ENCODE results near the gene TFDP2.
"Not testable (repeated sequence)": the region's sequence is repeated elsewhere in the genome, so short reads cannot be mapped to it uniquely, and the experiment has no call there.

TFDP2 gene

DNA sequence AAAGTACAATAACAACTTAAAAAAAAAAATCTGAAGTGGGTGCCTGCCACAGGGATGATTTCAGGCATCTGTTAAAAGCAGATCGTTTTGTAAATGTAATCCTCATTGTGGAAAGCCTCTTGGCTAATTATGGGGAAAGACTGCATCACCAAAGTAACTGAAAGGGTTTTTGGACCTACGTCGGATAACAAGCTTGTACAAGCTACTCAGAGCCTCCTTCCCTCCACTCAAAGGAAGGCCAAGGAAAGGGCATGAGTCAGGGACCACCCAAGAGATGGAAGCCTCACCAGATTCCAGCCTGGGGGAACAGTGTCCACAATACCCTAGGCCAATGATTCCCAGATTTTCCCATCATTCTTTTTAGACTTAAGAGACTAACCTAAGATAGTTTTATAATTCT, 188.6 kb downstream of the TFDP2 start:
- DNase-seq (ENCODE audit: low spot score), result no peak

DNA sequence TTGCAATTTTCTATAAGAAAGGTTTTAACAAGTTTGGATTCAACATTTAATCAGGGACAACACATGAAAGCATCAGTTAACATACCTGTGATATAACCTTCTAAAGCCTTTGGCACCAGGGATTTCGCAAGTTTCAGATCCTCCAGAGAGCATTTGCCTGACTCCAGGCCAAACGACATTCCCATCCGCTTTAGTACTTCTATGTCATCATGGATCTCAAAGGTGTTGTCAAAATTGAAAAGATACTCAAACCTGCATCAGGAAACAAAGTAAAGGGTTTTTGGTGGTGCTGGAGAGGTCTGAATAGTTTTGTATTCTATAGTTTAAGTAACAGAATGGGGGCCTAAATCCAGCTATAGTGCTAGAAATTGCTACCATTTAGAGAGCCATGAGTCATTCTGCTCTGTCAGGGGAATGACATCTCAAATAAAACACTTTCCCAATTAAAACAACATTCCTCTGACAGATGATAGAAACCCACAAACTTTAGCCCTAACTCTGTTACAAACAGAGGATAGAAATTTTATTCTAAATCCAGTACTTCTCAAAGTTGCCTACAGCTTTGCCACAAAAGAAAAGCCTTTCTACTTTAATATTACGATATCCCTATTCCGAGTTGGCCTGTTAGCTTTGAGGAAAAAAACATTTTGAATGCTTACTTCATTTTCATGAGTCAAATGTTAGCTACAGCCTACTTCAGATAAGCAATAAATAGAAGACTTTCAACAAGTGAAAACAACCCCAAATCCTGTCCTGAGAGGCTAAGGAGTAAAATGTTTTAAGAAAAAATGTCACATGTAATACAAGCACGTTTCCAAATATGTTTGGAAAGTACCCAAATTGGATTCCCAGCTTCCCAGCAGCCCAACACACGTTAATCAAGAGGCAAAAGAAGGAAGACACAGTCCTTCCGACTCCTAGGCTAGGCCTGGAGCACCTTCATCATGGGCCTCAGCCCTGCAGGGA, 189.5 kb downstream of the TFDP2 start:
- no peak for DNase-seq (ENCODE audit: low spot score)

DNA sequence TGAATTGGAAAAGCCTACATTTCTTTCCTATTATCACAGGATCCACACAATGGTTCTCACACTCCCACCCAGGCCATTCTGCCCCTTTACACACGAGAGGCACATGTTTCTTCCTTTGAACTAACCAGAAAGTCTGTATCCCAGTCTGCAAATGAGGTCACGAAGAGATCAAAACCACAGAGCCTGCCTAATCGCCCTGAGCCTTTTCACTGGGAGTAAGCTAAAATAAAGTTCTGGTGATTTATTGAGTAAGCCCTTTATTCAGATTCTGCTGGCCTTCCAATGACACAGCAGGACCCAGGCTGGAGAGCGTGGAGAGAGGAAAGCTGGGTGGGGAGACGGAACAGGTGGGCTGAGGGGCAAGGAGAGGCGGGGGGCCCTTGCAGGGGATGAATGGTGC, 194.2 kb downstream of the TFDP2 start:
- DNase-seq (ENCODE audit: low spot score), result no peak

DNA sequence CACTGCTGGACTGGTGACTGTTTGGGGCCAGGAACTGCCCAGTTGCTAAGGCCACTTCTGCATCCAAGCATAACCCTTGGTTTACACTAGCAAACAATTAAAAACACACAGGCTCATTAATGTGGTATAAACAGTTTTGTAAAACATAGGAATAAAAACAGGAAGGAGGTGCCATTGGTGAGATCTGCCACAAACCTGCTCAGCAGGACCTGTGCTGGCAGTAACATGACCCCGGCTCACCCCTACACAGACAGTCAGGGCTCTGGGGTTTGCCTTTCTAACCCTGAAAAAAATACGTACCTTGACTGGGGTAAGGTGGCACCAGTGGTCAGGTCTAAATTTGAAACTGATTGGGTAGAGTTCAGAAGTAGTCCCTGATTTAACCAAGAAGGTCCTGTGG, 196.7 kb downstream of the TFDP2 start:
- no peak for DNase-seq (ENCODE audit: low spot score)

DNA sequence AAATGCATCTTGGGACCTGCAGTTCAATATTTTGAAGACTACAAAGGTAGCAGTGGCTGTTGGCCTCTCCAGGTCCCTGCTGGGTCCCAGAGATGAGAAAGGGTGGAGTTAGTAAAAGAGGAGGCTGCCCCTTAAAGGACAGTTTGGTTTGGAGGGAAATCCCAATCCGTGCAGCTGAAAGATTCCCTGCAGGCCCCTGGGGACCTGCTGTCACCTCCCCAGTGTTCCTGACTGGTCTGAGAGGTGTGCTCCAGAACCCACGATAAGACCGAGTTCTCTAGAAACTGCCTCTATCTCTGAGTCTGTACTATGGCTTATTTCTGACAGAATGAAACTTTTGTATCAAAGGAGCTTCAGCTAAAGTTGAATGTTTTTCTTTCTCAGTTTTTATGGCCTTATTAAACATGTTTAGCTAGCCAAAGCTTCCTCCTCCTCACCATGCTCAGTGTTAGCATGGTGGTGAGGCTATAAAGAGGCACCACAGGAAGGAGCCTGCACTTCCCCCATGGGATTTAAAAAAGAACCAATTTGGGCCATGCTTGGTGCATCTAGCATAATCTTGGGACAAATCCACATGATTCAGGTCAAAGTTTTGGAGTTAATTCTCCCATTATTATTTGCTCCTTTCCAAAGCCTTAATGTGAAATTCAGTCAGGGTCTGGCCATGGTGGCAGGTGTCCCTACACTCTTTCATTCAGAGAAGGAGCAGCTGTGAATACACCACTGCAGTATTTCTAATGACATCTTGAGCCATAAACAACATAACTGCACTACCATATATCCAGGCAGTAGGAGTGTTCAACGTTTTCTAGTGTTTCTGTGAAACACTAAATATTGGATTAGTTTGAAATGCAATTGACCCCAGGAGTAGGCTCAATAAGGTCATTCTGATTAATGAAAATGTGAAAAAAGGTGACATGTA, 198.5 kb downstream of the TFDP2 start:
- no peak for DNase-seq (ENCODE audit: low spot score)

DNA sequence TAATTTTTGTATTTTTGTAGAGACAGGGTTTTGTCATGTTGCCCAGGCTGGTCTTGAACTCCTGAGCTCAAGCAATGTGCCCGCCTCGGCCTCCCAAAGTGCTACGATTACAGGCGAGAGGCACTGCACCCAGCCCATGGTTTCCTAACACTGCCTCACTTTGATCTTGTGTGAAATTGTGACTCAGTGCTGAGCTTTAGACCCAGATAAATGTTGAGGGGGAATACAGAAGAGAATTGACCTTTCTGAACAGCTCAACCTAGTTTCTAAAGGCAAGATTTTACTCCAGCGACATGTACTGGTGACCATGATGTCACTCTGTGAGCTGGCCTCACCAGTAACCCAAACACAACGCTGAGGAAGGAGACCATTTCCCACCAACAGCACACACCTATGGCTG, 199.4 kb downstream of the TFDP2 start:
- DNase-seq (ENCODE audit: low spot score), result no peak

DNA sequence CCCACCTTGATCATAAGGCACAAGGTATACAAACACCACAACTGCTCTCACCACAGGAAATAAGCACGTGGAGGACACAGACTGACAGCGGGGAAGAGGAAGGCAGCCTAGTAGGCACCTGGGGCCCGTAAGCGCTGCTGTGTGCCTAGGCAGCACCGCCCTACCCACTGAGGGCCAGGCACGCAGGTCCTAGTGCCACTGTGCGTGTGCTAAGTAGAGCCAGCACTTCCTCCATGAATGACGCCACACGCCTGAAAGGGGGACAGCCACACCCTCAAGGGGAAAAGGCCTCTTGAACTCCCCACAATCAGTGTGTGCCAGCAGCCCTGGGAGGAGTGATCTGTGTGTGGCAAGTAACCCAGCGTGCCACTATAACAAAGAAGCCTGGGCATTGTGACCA, 199.9 kb downstream of the TFDP2 start:
- no peak for DNase-seq (ENCODE audit: low spot score)

DNA sequence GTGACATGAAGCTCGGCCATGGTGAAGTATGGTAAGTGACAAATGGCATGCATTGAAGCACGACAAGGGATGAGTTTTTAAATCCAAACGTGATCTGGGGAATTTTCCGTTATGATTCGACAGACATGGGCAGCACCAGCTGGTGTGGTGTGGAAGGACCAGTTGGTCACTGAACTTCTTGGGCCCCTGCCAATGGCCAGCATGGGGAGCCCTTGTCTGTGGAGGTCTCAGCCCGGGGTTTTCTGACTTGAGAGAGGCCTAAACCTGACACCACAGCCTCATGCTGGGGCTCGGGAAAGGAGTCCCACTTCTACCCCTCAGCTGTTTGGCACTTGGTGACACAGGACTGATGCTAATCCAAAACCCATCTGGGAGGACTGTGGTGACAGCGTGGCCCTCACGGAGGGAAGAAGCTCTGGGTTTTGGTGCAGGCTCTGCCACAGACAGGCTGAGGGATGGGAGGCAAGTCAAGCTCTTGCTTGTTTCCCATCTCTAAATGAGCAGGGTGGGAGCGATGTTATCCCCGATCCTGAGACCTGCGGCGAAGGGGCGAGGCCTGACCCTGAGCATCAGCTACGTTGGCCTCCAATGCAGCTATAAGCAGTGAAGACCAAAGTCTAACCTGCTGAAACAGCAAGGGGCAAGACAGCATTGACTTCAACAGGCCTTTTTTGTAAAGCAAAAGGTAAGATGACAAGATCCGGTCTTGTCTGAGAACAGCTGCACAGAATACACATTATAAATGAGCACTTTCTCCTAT, 203.4 kb downstream of the TFDP2 start:
- no peak for DNase-seq (ENCODE audit: low spot score)

DNA sequence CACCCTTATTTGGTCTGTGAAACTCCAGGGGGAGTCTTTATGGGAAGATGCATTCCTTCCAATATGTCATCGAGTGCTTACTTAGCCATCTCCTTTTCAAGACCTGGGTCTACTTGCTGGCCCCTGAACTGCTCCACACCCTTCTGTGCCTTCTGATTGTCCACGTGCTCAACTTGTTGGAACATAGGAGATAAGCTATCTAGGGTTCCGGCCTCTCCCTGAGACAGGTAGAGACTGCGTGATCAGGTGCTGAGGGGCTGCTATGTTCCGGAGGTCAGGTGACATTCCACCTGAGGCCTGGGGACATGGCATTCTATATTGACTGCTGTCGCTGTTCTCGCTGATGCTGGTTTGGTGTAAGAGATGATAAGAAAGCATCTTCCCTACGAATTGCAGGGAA, 207.3 kb downstream of the TFDP2 start:
- no peak for DNase-seq (ENCODE audit: low spot score)

DNA sequence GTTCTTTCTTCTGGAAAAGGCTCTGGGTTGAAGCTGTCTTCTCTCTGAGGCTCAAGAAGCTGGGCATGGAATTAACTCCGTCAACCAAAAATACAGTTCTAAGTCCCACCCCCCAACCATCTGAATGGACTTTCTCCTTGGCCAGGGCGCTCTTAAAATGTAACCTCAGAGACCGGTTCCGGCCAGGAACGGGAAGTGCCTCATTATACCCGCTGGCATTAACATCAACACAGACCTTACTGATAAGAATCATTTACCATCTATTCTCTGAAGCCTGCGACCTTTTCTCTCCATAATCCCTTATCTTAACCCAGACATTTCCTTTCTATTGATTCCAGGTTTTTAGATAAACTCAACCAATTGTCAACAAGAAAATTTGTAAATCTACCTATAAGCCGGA, 208.3 kb downstream of the TFDP2 start:
- DNase-seq (ENCODE audit: low spot score), result no peak

DNA sequence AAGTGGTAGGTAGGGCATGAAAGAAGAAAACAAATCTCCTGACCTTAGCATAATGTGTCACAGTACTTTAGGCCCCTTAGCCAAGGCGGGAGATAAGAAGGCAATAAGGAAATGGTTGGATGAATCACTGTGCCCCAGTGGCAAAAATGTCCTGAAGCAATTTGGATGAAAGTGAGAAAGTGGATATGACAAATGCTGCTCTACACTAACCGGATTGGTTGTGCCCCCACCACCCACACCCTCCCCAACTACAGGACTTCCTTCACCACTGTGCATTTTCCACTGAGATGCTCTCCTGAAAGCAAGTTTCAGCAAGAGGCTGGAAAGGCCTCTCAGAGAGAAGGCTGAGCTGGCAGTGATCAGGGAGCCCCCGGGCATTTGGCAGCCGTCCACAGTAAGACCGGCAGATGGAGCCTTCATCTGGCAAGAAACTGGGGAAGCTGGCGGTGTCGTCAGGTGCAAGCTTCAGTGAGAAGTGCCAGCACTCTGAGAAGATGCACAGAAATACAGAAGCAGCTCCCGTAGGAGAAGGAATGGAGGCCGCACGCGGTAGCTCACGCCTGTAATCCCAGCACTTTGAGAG, 209.1 kb downstream of the TFDP2 start:
- DNase-seq (ENCODE audit: low spot score), result no peak

DNA sequence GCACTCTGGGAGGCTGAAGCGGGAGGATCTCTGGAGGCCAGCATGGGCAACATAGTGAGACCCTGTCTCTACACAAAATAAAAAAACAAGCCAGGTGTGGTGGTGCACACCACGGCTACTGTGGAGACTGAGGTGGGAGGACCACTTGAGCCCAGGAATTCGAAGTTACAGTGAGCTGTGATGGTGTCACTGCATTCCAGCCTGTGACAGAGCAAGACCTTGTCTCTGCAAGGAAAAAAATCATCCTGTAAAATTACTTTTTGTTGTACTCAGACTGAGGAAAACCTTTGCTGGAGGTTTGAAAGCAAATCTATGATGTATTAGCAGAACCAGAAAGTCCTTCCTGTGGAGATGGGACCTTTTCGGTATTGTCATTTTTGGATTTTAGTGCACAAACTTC, 209.6 kb downstream of the TFDP2 start:
- no peak for DNase-seq (ENCODE audit: low spot score)

DNA sequence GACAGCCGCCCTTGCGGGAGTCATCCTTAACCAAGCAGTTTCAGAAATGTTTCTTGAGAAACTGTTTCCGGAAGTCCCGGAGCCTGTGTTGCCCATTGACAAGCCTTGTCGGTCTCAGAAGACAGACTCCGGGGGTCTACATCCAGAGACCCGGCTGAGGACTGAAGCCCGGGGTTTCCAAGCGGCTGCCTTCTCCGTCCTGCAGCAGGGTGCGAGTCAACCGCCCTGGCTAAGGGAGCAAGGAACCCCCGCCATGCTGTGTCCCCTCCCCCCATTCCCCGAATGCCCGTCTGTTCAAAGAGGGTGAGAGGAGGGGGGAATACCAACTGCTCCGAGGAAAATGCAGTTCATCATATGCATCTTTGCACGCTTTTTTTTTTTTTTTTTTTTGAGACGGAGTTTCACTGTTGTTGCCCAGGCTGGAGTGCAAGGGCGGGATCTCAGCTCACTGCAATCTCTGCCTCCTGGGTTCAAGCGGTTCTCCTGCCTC, 211.3 kb downstream of the TFDP2 start:
- no peak for DNase-seq (ENCODE audit: low spot score)

DNA sequence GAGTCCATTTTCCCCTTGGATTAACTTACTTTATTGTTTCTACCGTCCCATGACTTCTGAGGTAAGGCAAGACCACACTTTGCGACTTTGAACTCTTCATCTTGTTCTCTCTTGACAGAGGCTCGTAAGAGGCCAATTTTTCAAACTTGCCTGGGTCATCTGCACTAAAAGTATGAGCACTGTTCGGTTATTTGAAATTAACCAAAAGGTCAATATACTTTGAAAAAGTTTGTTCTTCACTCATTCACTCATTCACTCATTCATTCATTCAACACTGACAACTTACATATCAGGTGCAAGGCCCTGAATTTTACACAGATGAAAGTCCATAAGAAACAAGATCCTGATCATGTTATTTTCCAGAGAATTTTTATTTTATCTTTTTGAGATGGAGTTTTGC, 215.0 kb downstream of the TFDP2 start:
- no peak for DNase-seq (ENCODE audit: low spot score)

DNA sequence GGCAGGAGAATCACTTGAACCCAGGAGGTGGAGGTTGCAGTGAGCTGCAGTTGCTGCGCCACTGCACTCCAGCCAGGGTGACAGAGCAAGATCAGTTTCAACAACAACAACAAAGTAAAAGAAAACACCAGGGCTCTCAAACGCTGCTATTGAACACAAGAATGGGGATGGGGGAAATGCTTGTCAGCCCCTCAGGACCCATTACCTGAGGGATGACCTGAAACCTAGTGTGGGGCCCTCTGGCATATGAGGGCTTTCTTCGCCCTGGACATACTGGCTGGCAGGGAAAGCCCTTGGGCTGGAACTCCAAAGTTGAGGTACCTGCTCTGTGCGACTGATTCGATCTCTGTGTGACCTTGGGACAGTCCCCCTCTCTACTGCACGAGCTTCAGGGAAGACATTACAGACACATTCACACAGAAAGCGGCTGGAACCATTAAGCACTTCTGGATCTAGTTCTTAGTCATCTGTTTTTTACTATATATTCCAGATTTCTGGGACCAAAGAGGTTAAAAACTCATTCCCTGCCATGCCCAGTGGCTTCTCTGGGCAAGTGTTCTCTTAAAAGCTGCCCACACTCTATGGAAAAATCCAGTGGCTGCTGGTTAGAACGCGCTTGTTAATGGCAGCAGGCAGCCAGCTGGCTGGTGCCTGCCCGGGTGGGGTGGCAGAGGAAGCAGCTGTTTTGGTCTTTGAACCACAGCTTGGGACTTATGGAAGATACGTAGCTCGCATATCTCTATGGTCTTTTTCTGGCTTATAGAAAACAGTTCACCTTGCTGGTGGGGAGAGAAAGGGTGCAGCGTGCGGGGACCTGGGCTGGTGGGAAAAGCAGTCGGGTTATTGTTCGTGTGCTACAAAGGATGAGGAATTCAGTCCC, 215.7 kb downstream of the TFDP2 start:
- no peak for DNase-seq (ENCODE audit: low spot score)

DNA sequence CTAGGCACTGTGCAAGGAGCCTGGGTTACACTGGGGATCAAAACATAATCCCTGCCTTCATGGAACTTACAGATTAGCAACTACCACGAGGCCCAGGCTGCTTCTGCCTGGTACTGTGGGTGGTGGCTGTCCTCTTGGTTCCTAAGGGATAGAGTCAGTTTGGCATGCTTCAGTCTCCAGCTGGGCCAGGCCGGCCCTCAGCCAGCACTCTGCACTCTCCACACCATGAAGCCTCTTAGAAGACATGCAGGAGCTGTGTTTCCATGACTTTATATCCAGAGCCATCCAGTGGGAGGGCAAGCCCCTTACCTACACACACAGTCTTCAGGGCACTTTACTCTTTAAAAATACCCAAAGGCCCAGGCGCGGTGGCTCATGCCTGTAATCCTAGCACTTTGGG, 218.5 kb downstream of the TFDP2 start:
- DNase-seq (ENCODE audit: low spot score), result no peak

DNA sequence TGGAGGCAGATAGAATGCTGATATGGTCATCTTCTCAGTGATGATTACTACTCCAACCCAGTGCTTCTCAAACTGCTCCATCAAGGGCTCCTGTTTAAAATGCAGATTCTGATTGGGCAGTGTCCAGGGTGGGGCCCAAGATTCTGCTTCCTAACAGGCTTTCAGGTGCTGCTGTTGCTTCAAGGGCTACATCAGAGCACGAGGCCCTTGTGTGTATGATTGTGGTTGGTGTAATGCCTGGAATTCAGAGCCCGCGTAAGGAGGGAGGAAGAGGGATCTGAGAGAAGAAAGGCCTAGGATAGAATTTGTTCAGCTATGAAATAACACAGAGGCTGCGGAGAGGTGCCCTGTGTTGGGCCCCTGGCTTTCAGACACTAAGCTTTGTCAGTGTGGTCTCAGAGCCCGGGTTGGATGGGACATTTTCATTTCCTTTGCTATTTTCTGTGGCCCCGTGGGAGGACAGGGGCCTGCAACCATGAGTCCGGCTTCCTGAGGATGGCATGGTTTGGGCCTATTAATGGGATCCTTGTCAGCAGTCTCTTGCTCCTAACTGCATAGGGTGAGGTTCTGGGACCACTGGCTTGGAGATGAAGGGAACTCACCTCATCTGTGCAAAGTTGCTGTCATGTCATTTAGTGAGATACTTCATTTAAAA, 219.9 kb downstream of the TFDP2 start:
- DNase-seq (ENCODE audit: low spot score), result no peak

DNA sequence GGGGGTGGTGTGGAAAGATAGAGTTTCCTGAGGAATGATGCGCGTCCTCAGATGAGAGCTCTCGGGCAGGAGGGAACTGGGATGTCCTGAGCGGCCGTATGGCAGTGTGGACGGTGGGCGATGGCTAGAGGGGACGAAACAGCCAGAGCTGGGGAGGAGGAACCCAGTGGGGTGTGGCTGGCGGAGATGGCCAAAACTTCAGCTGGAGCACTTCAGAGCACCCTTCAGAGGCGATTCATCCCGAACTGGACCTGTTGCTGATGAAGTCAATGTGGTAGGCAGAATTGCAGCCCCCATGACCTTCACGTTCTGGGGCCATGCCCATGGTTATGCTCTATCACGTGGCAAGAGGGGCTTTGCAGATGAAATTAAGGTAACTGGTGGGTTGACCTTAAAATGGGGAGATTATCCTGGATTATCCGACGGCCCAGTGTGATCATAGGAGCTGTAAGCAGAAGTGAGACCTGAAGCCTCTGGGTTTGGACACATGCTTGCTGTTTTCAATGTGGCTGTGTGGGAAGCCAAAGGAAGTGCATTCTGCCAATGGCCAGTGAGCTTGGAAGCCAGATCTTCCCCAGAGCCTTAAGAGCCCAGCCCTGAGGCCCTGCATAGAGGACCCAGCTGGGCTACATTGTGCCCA, 220.6 kb downstream of the TFDP2 start:
- DNase-seq (ENCODE audit: low spot score), result no peak

DNA sequence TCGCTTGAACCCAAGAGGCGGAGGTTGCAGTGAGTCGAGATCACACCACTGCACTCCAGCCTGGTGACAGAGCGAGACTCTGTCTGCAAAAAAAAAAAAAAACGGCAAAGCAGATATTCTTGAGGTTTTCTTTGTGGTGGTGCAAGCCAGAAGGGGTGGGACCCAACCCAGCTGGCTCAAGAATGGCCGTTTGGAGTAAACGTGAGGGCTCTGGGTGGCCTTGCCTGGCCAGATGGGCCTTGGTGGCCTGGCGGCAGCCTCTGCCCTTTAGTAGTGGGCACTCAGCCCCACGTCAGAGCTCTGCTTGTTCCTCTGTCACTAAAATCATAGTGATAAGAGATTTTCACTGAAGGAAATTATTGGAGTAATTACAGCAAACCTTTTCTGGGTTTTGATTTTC, 222.4 kb downstream of the TFDP2 start:
- DNase-seq (ENCODE audit: low spot score), result no peak

DNA sequence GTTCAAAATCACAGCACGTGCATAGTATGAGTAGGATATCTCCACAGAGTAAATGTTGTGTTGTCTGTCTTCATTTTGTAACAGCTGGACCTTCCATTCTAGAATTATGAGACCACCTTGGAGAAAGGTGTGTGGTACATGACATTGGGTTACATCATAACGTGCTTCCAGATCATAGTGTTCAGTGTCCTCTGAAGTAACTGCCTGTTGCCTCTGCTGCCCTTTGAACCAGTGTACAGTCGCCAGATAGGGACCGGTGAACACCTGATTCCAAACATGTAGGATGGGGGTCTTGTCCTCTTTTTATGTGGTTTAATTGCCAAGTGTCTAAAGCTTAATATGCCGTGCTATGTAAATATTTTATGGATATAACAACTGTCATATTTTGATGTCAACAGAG, 223.7 kb downstream of the TFDP2 start:
- DNase-seq (ENCODE audit: low spot score), result not testable (repeated sequence)
